ENCODE results near the gene PUS10.
"Not testable (repeated sequence)": the region's sequence is repeated elsewhere in the genome, so short reads cannot be mapped to it uniquely, and the experiment has no call there.

Gene PUS10

GRCh38 chr2:60992985-60993392 is 25.1 kb downstream of the PUS10 start:
- no peak for TF ChIP-seq CTCF (IDR thresholded peaks at IDR 0.05; ENCODE audit: control insufficient read depth, extremely low read depth, insufficient read depth)
- DNase-seq (ENCODE audit: low read depth): no peak
- no peak overlapping the region for H3K4me3 ChIP-seq (ENCODE audit: low read depth, low read length)

- no peak for DNase-seq (ENCODE audit: low read depth)
- H3K4me3 ChIP-seq (ENCODE audit: low read depth, low read length): no peak overlapping the region
- no peak for TF ChIP-seq CTCF (IDR thresholded peaks at IDR 0.05; ENCODE audit: control insufficient read depth, extremely low read depth, insufficient read depth)
These were observed 26.4 kb downstream of the PUS10 start for GRCh38 chr2:60991644-60992043.

- no peak for TF ChIP-seq CTCF (IDR thresholded peaks at IDR 0.05; ENCODE audit: control insufficient read depth, extremely low read depth, insufficient read depth)
- peak; percentile 3 for DNase-seq (ENCODE audit: low read depth)
- no peak overlapping the region for H3K4me3 ChIP-seq (ENCODE audit: low read depth, low read length)
These were observed 28.8 kb downstream of the PUS10 start for GRCh38 chr2:60989259-60989658.

- not testable (repeated sequence) for DNase-seq (ENCODE audit: low read depth); H3K4me3 ChIP-seq (ENCODE audit: low read depth, low read length)
These were observed 30.4 kb downstream of the PUS10 start for GRCh38 chr2:60987656-60988055.

- no peak for DNase-seq (ENCODE audit: low read depth)
- no peak for TF ChIP-seq CTCF (IDR thresholded peaks at IDR 0.05; ENCODE audit: control insufficient read depth, extremely low read depth, insufficient read depth)
- no peak overlapping the region for H3K4me3 ChIP-seq (ENCODE audit: low read depth, low read length)
These were observed 31.0 kb downstream of the PUS10 start for GRCh38 chr2:60987041-60987440.

- H3K4me3 ChIP-seq (ENCODE audit: low read depth, low read length): no peak overlapping the region
- TF ChIP-seq CTCF (IDR thresholded peaks at IDR 0.05; ENCODE audit: control insufficient read depth, extremely low read depth, insufficient read depth): no peak
- no peak for DNase-seq (ENCODE audit: low read depth)
These were observed 33.3 kb downstream of the PUS10 start for GRCh38 chr2:60984720-60985119.

GRCh38 chr2:60982066-60982465 is 36.0 kb downstream of the PUS10 start:
- DNase-seq (ENCODE audit: low read depth); H3K4me3 ChIP-seq (ENCODE audit: low read depth, low read length): not testable (repeated sequence)

GRCh38 chr2:60980071-60980815 is 37.8 kb downstream of the PUS10 start:
- TF ChIP-seq CTCF (IDR thresholded peaks at IDR 0.05; ENCODE audit: control insufficient read depth, extremely low read depth, insufficient read depth): no peak
- no peak overlapping the region for H3K4me3 ChIP-seq (ENCODE audit: low read depth, low read length)
- no peak for DNase-seq (ENCODE audit: low read depth)

Measured in LNCaP clone FGC (cell line).